ENCODE measurements around the gene NR2F1-AS1. TPM values are rescaled to one million over a fixed set of nuclear protein-coding genes. Genes with fewer than 3 reads are reported as not detected.
"Not testable (repeated sequence)": the region's sequence is repeated elsewhere in the genome, so short reads cannot be mapped to it uniquely, and the experiment has no call there.

Gene NR2F1-AS1
- polyA plus RNA-seq, 3 donors = 46.5 to 53.4 (median 52.5) TPM

DNA sequence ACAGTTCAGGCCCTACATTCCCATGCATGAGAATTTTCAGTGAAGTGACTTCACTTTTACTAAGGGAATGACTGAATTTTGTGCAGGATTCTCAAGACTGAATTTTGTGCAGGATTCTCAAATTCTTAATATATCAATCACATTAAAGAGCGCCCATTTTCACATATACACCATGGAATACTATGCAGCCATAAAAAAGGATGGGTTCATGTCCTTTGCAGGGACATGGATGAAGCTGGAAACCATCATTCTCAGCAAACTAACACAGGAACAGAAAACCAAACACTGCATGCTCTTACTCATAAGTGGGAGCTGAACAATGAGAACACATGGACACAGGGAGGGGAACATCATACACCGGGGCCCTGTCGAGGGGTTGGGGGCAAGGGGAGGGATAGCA, 31.4 kb downstream of the NR2F1-AS1 start:
- DNase-seq = not testable (repeated sequence)

DNA sequence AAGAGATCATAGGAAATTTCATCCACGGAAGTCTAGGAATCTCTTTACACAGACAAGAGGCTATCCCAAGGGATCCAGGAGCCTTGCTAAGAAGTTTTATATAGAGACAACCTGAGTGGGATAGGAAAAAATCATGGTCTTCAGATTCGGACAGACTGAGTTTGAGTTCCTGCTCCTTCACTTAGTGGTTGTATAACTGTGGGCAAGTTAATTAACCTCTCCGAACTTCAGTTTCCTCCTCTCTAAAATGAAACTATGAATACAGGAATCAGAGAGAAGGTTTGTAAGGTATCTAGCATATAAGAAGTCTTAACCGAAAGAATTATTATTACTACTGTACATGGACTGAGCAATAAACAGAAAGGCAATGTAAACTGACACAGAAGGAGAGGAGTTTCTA, 35.1 kb downstream of the NR2F1-AS1 start:
- no peak for DNase-seq

GRCh38 chr5:93532370-93532769, 48.6 kb downstream of the NR2F1-AS1 start:
- DNase-seq = peak; percentile 42

DNA sequence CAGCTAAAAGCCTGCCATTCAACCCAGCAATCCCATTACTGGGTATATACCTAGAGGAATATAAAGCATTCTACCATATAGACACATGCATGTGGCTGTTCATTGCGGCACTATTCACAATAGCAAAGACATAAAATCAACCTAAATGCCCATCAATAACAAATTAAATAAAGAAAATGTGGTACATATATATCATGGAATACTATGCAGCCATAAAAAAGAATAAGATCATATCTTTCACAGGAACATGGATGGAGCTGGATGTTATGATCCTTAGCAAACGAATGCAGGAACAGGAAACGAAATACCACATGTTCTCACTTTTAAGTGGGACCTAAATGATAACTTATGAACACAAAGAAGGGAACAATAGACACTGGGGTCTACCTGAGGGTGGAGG, 59.2 kb downstream of the NR2F1-AS1 start:
- not testable (repeated sequence) for DNase-seq

DNA sequence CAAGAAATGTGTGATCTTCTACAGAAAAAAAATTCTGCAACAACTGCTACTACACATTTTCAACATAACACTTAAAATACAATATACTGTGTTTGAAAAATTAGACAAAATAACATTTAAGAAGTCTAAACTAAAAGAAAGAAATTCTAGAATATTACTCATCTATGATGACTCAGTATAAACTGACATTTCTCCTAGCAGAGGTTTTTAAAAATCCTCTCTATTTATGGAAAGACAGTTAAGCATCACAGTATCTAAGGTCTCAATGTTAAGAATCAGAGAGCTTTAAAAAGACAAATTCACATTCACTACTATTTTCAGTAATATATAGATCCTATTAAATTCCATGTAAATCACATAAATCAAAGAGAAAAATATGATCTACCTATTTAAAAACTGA, 61.3 kb downstream of the NR2F1-AS1 start:
- no peak for DNase-seq

DNA sequence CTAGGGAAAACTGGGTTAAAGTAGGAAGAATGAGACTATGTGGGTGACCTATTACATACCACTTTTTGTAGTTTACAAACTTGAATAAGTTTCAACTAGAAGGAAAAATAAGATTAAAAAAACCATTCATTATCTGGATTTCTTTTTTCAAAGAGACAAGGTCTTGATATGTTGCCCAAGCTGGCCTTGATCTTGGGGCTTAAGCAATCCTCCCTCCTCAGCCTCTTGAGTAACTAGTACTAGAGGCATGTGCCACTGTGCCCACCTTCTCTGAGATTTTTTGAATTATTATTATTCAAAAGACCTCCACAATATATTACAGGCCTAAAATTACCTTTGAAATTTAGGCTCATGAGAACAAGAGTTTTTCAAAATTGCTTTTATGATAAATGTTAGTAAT, 63.2 kb downstream of the NR2F1-AS1 start:
- DNase-seq = no peak

GRCh38 chr5:93513298-93513697, 67.7 kb downstream of the NR2F1-AS1 start:
- no peak for DNase-seq

- DNase-seq = no peak
These were observed 68.2 kb downstream of the NR2F1-AS1 start for GRCh38 chr5:93512799-93513198.

- no peak for DNase-seq
These were observed 69.6 kb downstream of the NR2F1-AS1 start for GRCh38 chr5:93511445-93511844.

- DNase-seq = no peak
These were observed 70.2 kb downstream of the NR2F1-AS1 start for GRCh38 chr5:93510626-93511380.

DNA sequence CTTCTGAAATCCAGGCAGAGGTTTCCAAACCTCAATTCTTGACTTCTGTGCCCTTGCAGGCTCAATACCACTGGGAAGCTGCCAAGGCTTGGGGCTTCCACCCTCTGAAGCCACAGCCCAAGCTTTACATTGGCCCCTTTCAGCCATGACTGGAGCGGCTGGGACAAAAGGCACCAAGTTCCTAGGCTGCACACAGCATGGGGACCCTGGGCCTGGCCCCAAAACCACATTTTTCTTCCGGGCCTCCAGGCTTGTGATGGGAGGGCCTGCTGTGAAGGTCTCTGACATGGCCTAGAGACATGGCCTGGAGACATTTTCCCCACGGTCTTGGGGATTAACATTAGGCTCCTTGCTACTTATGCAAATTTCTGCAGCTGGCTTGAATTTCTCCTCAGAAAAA, 75.5 kb downstream of the NR2F1-AS1 start:
- not testable (repeated sequence) for DNase-seq

DNA sequence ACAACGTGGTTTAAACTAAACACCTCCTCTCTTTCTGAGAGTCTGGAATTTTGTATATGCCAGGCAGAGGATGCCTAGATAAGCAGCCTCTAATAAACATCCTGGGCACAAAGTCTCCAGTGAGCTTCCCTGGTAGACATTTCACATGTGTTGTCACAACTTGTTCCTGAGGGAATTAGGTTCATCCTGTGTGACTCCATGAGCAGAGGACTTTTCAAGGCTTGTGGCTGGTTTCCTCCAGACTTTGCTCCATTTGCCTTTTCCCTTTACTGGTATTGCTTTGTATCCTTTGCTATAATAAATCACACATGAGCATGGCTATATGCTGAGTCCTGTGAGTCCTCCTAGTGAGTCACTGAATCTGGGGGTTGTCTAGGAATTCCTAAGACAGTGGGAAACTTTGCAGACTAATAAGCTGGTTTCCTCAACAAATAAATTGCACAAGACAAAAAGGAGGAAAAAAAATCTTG, 77.4 kb downstream of the NR2F1-AS1 start:
- DNase-seq = no peak

DNA sequence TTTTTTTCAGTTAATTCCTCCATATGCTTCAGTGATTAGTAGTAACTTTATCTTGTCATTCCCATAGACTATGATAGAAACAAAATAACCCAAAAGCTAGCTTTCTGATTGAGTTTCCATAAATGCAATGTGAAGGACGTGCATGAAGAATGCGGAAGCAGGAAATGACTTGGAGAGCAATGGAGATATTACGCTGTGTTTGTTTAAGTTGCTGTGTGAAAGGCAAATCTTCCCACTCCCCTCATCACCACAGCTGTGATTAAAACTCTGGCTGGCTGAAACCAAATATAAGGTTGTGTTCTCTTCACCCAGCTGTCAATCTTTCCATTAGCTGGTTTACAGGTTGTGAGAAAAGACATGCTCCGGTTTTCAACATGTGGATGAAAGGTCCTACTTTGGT, 83.9 kb downstream of the NR2F1-AS1 start:
- no peak for DNase-seq

DNA sequence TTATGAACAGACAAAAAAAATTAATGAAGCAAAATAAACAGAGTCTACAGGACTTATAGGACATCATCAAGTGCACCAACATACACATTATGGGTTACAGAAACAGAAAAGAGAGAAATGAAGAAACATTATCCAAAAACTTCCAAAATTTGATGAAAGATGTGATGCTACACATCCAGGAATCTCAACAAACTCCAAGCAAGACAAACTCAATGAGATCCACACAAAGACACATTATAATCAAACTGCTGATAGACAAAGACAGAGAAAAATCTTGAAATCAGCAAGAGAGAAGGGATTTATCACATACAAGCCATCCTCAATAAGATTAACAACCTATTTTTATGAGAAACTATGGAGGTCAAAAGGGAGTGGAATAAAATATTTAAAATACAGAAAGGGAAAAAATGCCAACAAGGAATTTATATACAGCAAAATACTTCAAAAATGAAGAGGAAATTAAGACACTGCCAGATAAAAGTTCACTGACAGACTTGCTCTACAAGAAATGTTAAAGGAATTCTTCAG, 101.0 kb downstream of the NR2F1-AS1 start:
- DNase-seq = no peak

GRCh38 chr5:93477816-93478215, 103.2 kb downstream of the NR2F1-AS1 start:
- DNase-seq = no peak

- no peak for DNase-seq
These were observed 104.7 kb downstream of the NR2F1-AS1 start for GRCh38 chr5:93476251-93476742.

- DNase-seq = no peak
These were observed 118.1 kb downstream of the NR2F1-AS1 start for GRCh38 chr5:93462916-93463315.

- DNase-seq = no peak
These were observed 119.3 kb downstream of the NR2F1-AS1 start for GRCh38 chr5:93461756-93462155.

- DNase-seq = no peak
These were observed 120.7 kb downstream of the NR2F1-AS1 start for GRCh38 chr5:93460286-93460685.

- DNase-seq = not testable (repeated sequence)
These were observed 124.2 kb downstream of the NR2F1-AS1 start for GRCh38 chr5:93456796-93457195.

DNA sequence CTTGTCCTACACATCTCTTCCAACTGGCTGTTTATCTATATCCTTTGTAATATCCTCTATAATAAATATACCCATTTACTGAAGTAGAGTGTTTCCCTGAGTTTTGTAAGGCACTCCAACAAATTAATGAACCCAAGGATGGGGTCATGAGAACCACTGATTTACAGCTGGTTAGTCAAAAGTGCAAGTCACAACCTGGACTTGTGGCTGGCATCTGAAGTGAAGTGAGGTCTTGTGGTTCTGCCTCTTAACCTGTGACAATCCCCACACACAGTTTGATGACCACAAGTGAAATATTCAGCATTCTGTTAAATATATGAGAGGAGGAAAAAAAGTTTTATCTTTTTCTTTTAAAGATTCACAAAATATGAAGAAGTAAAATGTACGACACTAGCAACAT, 126.1 kb downstream of the NR2F1-AS1 start:
- DNase-seq = no peak

GRCh38 chr5:93452255-93452654, 128.8 kb downstream of the NR2F1-AS1 start:
- no peak for DNase-seq

GRCh38 chr5:93438124-93438523, 142.9 kb downstream of the NR2F1-AS1 start:
- DNase-seq = no peak

DNA sequence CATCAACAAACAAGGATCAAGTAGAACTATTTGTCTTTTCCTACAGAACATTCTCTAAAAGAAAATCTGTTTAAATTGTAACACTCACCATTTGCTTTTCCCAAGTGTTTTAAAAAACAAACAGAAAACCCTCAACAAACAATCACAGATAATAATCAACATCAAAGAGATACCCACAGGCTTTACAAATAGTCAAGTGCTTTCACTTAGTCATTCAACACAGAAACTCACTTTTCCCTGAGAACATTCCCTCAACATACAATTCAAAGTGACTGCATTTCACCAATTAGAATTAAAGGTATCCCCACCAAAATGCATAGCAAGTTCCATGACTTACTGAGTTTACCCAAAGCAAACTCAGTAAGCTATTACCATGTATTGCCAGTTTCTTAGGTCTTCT, 144.9 kb downstream of the NR2F1-AS1 start:
- DNase-seq = no peak
